Fibroblast of pulmonary artery (primary cell): ENCODE results near the gene IFIH1.
A peak's percentile ranks its signal among the peaks of the same experiment; 100 is the strongest.

ENCODE experiments used
- DNase-seq: peaks from one replicate; pipeline ENCODE4 v3.0.0-alpha.2; 2010; ENCODE audit warnings: low read depth
- H3K4me3 ChIP-seq: replicated peaks from 2 replicates; pipeline ENCODE4 v1.5.1; 2011; ENCODE audit warnings: low read depth, mild to moderate bottlenecking, control low read depth, low read length, moderate library complexity
- TF ChIP-seq, protein P1 (sequence below): IDR thresholded peaks from 2 replicates; pipeline ENCODE4 v1.5.1; 2011; ENCODE audit warnings: mild to moderate bottlenecking, control low read depth, low read length, inconsistent platforms; ENCODE audit errors: missing control alignments

Gene IFIH1

GRCh38 chr2:162327134-162327769 lies 8.8 kb upstream of the IFIH1 start:
- DNase-seq: no peak

GRCh38 chr2:162324953-162325352 lies 6.5 kb upstream of the IFIH1 start:
- TF ChIP-seq, protein P1, sequence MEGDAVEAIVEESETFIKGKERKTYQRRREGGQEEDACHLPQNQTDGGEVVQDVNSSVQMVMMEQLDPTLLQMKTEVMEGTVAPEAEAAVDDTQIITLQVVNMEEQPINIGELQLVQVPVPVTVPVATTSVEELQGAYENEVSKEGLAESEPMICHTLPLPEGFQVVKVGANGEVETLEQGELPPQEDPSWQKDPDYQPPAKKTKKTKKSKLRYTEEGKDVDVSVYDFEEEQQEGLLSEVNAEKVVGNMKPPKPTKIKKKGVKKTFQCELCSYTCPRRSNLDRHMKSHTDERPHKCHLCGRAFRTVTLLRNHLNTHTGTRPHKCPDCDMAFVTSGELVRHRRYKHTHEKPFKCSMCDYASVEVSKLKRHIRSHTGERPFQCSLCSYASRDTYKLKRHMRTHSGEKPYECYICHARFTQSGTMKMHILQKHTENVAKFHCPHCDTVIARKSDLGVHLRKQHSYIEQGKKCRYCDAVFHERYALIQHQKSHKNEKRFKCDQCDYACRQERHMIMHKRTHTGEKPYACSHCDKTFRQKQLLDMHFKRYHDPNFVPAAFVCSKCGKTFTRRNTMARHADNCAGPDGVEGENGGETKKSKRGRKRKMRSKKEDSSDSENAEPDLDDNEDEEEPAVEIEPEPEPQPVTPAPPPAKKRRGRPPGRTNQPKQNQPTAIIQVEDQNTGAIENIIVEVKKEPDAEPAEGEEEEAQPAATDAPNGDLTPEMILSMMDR: no peak
- no peak overlapping the region for H3K4me3 ChIP-seq
- DNase-seq: no peak

More at GRCh38 chr2:162327134-162327769, 8.8 kb upstream of the IFIH1 start:
- H3K4me3 ChIP-seq: no peak overlapping the region
- TF ChIP-seq, protein P1: peak; percentile 61

DNA sequence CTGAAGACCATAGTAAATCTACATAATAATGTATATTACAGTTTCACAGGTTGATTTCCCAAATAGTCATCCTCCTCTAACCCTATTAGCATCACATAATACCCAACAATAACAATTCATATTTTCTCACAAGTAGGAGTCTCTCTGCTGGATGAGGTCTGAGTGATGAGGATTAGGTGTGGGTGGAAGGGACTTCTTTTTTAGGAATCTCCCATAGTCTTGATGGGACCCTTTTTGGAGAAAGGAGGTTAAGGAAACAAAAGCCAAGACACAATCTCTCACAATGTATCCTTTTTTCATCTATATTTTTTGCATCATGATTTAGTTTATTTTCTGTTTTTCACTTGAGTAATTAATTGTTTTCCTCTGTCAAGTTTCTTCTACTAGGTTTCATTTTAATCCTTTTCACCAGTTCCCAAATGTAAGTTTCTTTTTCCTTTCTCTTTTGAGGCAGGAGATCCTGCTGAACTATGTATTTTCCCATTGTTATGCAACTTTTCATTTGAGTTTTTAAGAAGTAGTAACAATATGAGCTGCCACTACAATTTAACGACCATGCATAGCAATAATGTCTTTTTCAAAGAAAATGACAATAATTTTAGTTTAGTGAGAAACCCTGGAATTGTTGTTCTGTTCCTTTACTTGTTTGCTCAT lies 2.5 kb upstream of the IFIH1 start:
- H3K4me3 ChIP-seq: no peak overlapping the region
- no peak for DNase-seq
- TF ChIP-seq, protein P1: no peak

DNA sequence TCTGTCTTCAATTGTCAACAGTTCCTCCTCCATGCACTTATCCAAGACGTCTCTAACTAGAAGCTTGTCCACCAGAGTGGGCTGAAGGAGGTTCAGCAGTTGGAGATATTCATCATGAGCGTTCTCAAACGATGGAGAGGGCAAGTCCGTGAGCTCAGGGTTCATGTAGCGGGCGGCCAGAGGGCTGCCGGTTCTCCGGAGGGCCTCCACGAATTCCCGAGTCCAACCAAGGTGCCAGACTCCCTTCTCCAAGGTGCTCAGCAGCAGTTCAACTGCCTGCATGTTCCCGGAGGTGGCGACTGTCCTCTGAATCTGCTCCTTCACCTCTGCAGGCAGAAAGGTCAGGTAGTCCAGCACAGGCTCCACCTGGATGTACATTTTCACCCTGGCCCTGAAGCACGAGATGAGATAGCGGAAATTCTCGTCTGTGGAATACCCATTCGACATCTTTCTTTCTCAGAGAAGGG lies 590 bp downstream of the IFIH1 start:
- no peak for DNase-seq
- H3K4me3 ChIP-seq: peak overlapping the region; percentile 79
- TF ChIP-seq, protein P1: no peak

DNA sequence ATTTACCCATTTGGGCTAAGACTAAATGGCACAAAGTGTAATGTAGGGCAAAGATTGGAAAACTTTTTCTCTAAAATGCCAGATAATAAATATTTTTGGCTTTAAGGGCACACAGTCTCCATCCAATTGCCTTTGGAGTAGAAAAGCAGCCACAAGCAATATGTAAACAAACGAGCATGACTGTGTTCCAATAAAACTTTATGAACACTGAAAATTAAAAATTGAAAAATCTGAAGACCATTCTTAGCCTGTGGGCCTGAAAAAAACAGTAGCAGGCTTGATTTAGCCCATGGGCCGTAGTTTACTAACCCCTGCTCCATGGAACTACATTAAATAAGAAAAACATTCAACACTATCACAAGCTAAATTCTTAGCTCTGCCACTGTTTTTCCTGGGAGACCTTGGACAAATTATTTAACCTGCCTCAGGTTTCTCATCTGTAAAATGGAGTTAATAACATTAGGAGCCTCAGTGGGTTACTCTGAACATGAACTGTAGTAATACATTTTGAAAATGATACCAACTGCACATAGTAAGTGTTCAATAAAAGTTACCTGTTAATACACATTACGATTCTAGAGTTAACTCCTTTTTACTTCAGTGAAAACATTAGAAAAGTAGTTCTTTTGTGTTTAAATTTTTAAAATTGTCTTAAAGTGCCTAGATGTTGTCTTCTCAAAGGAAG lies 1.3 kb downstream of the IFIH1 start:
- no peak for DNase-seq
- peak overlapping the region; percentile 79 for H3K4me3 ChIP-seq
- TF ChIP-seq, protein P1: no peak

GRCh38 chr2:162316590-162316989 lies 1.9 kb downstream of the IFIH1 start:
- TF ChIP-seq, protein P1: no peak
- no peak for DNase-seq
- H3K4me3 ChIP-seq: no peak overlapping the region
